ENCODE measurements around the gene COX4I2.

GRCh38 chr20:31653561-31653960 lies 15.8 kb downstream of the COX4I2 start:
- TF ChIP-seq CTCF (IDR thresholded peaks at IDR 0.05) (no peak), POLR2A (IDR thresholded peaks at IDR 0.05) (no peak), POLR2AphosphoS5 (IDR thresholded peaks at IDR 0.05) (no peak)

All from breast epithelium (tissue), 3 donors.